Neural progenitor cell (in vitro differentiated cells): ENCODE data around the gene ITPR1. TPM values are rescaled to one million over a fixed set of nuclear protein-coding genes. Genes with fewer than 3 reads are reported as not detected.

Source experiments
- DNase-seq: peaks from one replicate; pipeline ENCODE4 v3.0.0-alpha.2; 2016; ENCODE audit warnings: low spot score
- H2AFZ ChIP-seq: fragments of 200-600 bp; sonication (generic); replicated peaks from 2 replicates; pipeline ENCODE4 v1.6.1; 2016; ENCODE audit warnings: antibody characterized with exemption
- H3F3A ChIP-seq: fragments of 200-600 bp; sonication (generic); 2 replicates; pipeline ENCODE4 v1.6.1; 2016; ENCODE audit warnings: antibody characterized with exemption, low read depth
- H3K27ac ChIP-seq: fragments of 200-600 bp; sonication (generic); 2 replicates; pipeline ENCODE4 v1.5.1; 2016; ENCODE audit warnings: mild to moderate bottlenecking
- H3K27me3 ChIP-seq: fragments of 200-600 bp; sonication (generic); 2 replicates; pipeline ENCODE4 v1.6.1; 2016; ENCODE audit warnings: mild to moderate bottlenecking, moderate library complexity
- H3K36me3 ChIP-seq: fragments of 200-600 bp; sonication (generic); 2 replicates; pipeline ENCODE4 v1.5.1; 2016
- H3K4me1 ChIP-seq: fragments of 200-600 bp; sonication (generic); 2 replicates; pipeline ENCODE4 v1.6.1; 2016; ENCODE audit warnings: mixed run types
- H3K4me2 ChIP-seq: fragments of 200-600 bp; sonication (generic); 2 replicates; pipeline ENCODE4 v1.6.1; 2016
- H3K4me3 ChIP-seq: fragments of 200-600 bp; sonication (generic); 2 replicates; pipeline ENCODE4 v1.5.1; 2016
- H3K79me2 ChIP-seq: fragments of 200-600 bp; sonication (generic); 2 replicates; pipeline ENCODE4 v1.6.1; 2016; ENCODE audit warnings: low read depth
- H3K9ac ChIP-seq: fragments of 200-600 bp; sonication (generic); 2 replicates; pipeline ENCODE4 v1.6.1; 2016
- H3K9me3 ChIP-seq: fragments of 200-600 bp; sonication (generic); 2 replicates; pipeline ENCODE4 v1.5.1; 2016; ENCODE audit warnings: low read depth
- H4K20me1 ChIP-seq: fragments of 200-600 bp; sonication (generic); 2 replicates; pipeline ENCODE4 v1.6.1; 2016; ENCODE audit warnings: low read depth
- H3K27ac Mint-ChIP-seq: 3 replicates; pipeline ENCODE4 v1.8.0; 2021; ENCODE audit warnings: mixed read lengths
- H3K27me3 Mint-ChIP-seq: 2 replicates; pipeline ENCODE4 v1.8.0; 2022; ENCODE audit warnings: low read depth, mild to moderate bottlenecking, inconsistent platforms, moderate library complexity, mixed read lengths; ENCODE audit not compliant: insufficient read depth
- H3K36me3 Mint-ChIP-seq: 3 replicates; pipeline ENCODE4 v1.8.0; 2021; ENCODE audit warnings: mixed read lengths
- H3K4me1 Mint-ChIP-seq: 3 replicates; pipeline ENCODE4 v1.8.0; 2021; ENCODE audit warnings: mixed read lengths
- H3K4me3 Mint-ChIP-seq: 3 replicates; pipeline ENCODE4 v1.8.0; 2021; ENCODE audit warnings: mild to moderate bottlenecking, moderate library complexity, mixed read lengths
- H3K9me3 Mint-ChIP-seq: 3 replicates; pipeline ENCODE4 v1.8.0; 2020; ENCODE audit warnings: mixed read lengths
- CTCF ChIP-seq: fragments of 200-600 bp; sonication (generic); IDR thresholded peaks from 2 replicates; pipeline ENCODE4 v1.5.1; 2017; ENCODE audit warnings: antibody characterized with exemption, mild to moderate bottlenecking
- EZH2 ChIP-seq: fragments of 200-600 bp; sonication (generic); IDR thresholded peaks from 2 replicates; pipeline ENCODE4 v1.6.1; 2017; ENCODE audit warnings: antibody characterized with exemption, mild to moderate bottlenecking, moderate library complexity
- EZH2phosphoT487 ChIP-seq: fragments of 200-600 bp; sonication (generic); IDR thresholded peaks from 2 replicates; pipeline ENCODE4 v1.6.1; 2017; ENCODE audit warnings: antibody characterized with exemption
- total RNA-seq: library from RNA; depleted of rRNA; stranded (reverse); fragments of >200 nt; gene quantifications from 2 replicates; pipeline ENCODE4 v1.2.3, GENCODE V29; 2015; ENCODE audit warnings: low replicate concordance

Gene ITPR1
- total RNA-seq, 1 donor from 2014 or later: 5.0 TPM

DNA sequence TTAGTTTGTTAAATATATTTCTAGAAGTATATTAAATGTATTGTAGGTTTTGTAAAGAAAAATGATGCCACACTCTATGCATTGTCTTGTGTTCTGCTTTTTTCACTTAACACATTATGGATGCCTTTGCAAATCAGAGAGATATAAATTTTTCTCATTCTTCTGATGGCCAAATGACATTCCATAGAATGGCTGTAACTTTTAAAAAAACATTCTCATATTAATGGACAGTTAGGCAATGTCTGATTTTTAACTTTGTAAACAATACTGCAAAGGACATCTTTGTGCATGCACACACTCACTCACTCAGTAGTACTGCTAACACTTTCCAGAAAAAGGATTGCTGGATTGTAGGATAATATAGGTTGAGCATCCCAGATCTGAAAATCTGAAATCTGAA lies 195.9 kb downstream of the ITPR1 start:
- Mint-ChIP-seq H3K27ac (no peak overlapping the region), H3K36me3 (peaks cover 6% of the 10 kb centered on the region), H3K4me3 (no peak overlapping the region), H3K4me1 (peaks cover 6% of the 10 kb centered on the region), H3K9me3 (peaks cover 4% of the 10 kb centered on the region), H3K27me3 (no peaks in the 10 kb centered on the region)
- H3K4me3 ChIP-seq: no peak overlapping the region
- no peaks in the 10 kb centered on the region for H3K4me1 ChIP-seq
- no peaks in the 10 kb centered on the region for H3K27me3 ChIP-seq
- no peak overlapping the region for H3K4me2 ChIP-seq
- no peak overlapping the region for H3K9ac ChIP-seq
- H3K27ac ChIP-seq: no peak overlapping the region
- no peaks in the 10 kb centered on the region for H3K79me2 ChIP-seq
- TF ChIP-seq EZH2: no peak
- no peak for TF ChIP-seq EZH2phosphoT487
- TF ChIP-seq CTCF: no peak
- no peaks in the 10 kb centered on the region for H4K20me1 ChIP-seq
- H3K36me3 ChIP-seq: no peaks in the 10 kb centered on the region
- no peak overlapping the region for H2AFZ ChIP-seq
- DNase-seq: no peak
- H3F3A ChIP-seq: no peaks in the 10 kb centered on the region
- no peaks in the 10 kb centered on the region for H3K9me3 ChIP-seq

GRCh38 chr3:4690277-4690676 lies 197.1 kb downstream of the ITPR1 start:
- H3K4me1 ChIP-seq: no peaks in the 10 kb centered on the region
- H3K9ac ChIP-seq: no peak overlapping the region
- Mint-ChIP-seq H3K36me3 (peaks cover 6% of the 10 kb centered on the region), H3K9me3 (peaks cover 4% of the 10 kb centered on the region), H3K27ac (no peak overlapping the region), H3K4me3 (no peak overlapping the region), H3K27me3 (no peaks in the 10 kb centered on the region), H3K4me1 (peaks cover 6% of the 10 kb centered on the region)
- TF ChIP-seq CTCF: no peak
- TF ChIP-seq EZH2phosphoT487: no peak
- TF ChIP-seq EZH2: no peak
- no peaks in the 10 kb centered on the region for H4K20me1 ChIP-seq
- H3K27me3 ChIP-seq: no peaks in the 10 kb centered on the region
- no peak for DNase-seq
- no peaks in the 10 kb centered on the region for H3K79me2 ChIP-seq
- H3F3A ChIP-seq: no peaks in the 10 kb centered on the region
- no peak overlapping the region for H3K4me3 ChIP-seq
- no peaks in the 10 kb centered on the region for H3K36me3 ChIP-seq
- no peak overlapping the region for H2AFZ ChIP-seq
- H3K9me3 ChIP-seq: no peaks in the 10 kb centered on the region
- H3K27ac ChIP-seq: no peak overlapping the region
- no peak overlapping the region for H3K4me2 ChIP-seq

- Histone ChIP-seq H3K4me3 (no peak overlapping the region), H3K9ac (no peak overlapping the region), H3K36me3 (no peaks in the 10 kb centered on the region), H3K27ac (no peak overlapping the region), H3K4me2 (no peak overlapping the region), H3K27me3 (no peaks in the 10 kb centered on the region), H4K20me1 (no peaks in the 10 kb centered on the region), H2AFZ (no peak overlapping the region), H3K79me2 (no peaks in the 10 kb centered on the region), H3K9me3 (no peaks in the 10 kb centered on the region), H3K4me1 (no peaks in the 10 kb centered on the region), H3F3A (no peaks in the 10 kb centered on the region)
- Mint-ChIP-seq H3K27ac (no peak overlapping the region), H3K4me1 (no peaks in the 10 kb centered on the region), H3K4me3 (no peak overlapping the region), H3K9me3 (peaks cover 4% of the 10 kb centered on the region), H3K27me3 (no peaks in the 10 kb centered on the region), H3K36me3 (peaks cover under 1% of the 10 kb centered on the region)
- DNase-seq: no peak
- TF ChIP-seq EZH2phosphoT487: no peak
- TF ChIP-seq EZH2: no peak
- TF ChIP-seq CTCF: no peak
Observed at GRCh38 chr3:4693620-4694019, 200.5 kb downstream of the ITPR1 start.

GRCh38 chr3:4695846-4696245 lies 202.7 kb downstream of the ITPR1 start:
- Histone ChIP-seq H3K27ac (no peak overlapping the region), H3K9me3 (no peaks in the 10 kb centered on the region), H4K20me1 (no peaks in the 10 kb centered on the region), H3K4me2 (no peak overlapping the region), H2AFZ (no peak overlapping the region), H3K36me3 (no peaks in the 10 kb centered on the region), H3K79me2 (no peaks in the 10 kb centered on the region), H3K4me3 (no peak overlapping the region), H3K4me1 (no peaks in the 10 kb centered on the region), H3F3A (no peaks in the 10 kb centered on the region), H3K9ac (no peak overlapping the region), H3K27me3 (no peaks in the 10 kb centered on the region)
- no peak for DNase-seq
- peaks cover 5% of the 10 kb centered on the region for H3K36me3 Mint-ChIP-seq
- H3K27ac Mint-ChIP-seq: no peak overlapping the region
- no peaks in the 10 kb centered on the region for H3K9me3 Mint-ChIP-seq
- no peaks in the 10 kb centered on the region for H3K27me3 Mint-ChIP-seq
- H3K4me1 Mint-ChIP-seq: no peaks in the 10 kb centered on the region
- H3K4me3 Mint-ChIP-seq: no peak overlapping the region
- TF ChIP-seq EZH2: no peak
- no peak for TF ChIP-seq CTCF
- no peak for TF ChIP-seq EZH2phosphoT487
